Gastroesophageal sphincter (tissue), 3 donors: ENCODE measurements around the gene GPATCH8.

Source experiments
- EP300 ChIP-seq: sonication (generic); formaldehyde crosslinking; IDR thresholded peaks from one replicate; pipeline ENCODE4 v1.6.1; 2017; ENCODE audit warnings: antibody characterized with exemption, mild to moderate bottlenecking
- POLR2A ChIP-seq, 2 donors: fragments of 450-650 bp; IDR thresholded peaks; one replicate each; pipeline ENCODE4 v1.6.1; 2017; ENCODE audit warnings: antibody characterized with exemption in 2 of 2, mild to moderate bottlenecking in 2 of 2, moderate library complexity in 1 of 2
- TF ChIP-seq, protein P1 (sequence below), 4 experiments: fragments of 200-600 bp in 2 of 4; fragments of 450-650 bp in 2 of 4; sonication (generic) in 1 of 4; IDR thresholded peaks; one replicate each; pipeline ENCODE4 v1.5.1; 2017 to 2019; ENCODE audit warnings: antibody characterized with exemption in 4 of 4, mild to moderate bottlenecking in 2 of 4, moderate library complexity in 2 of 4

DNA sequence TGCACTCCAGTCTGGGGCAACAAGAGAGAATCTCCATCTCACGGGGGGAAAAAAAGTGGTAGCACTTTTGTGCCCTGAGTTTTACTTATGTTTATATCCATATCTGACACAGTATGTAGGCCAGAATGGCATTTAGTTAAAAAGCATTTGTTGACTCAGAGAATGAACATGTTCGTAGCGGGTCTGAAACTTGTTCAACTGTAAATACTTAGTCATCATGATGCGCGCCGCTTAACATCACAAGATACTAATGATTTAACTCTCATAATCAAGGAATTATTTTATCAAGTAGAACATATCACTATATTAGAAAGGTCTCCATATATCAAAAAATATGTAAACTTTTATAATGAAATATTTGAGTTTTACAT is 58.5 kb downstream of the GPATCH8 start:
- TF ChIP-seq, protein P1, sequence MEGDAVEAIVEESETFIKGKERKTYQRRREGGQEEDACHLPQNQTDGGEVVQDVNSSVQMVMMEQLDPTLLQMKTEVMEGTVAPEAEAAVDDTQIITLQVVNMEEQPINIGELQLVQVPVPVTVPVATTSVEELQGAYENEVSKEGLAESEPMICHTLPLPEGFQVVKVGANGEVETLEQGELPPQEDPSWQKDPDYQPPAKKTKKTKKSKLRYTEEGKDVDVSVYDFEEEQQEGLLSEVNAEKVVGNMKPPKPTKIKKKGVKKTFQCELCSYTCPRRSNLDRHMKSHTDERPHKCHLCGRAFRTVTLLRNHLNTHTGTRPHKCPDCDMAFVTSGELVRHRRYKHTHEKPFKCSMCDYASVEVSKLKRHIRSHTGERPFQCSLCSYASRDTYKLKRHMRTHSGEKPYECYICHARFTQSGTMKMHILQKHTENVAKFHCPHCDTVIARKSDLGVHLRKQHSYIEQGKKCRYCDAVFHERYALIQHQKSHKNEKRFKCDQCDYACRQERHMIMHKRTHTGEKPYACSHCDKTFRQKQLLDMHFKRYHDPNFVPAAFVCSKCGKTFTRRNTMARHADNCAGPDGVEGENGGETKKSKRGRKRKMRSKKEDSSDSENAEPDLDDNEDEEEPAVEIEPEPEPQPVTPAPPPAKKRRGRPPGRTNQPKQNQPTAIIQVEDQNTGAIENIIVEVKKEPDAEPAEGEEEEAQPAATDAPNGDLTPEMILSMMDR (IDR thresholded peaks at IDR 0.05), result no peak
- TF ChIP-seq POLR2A (IDR thresholded peaks at IDR 0.05), result no peak
- no peak for TF ChIP-seq EP300
